Neural progenitor cell (in vitro differentiated cells): Measurements from ENCODE around the gene COL26A1.

Experiments used
- EZH2 ChIP-seq: fragments of 200-600 bp; sonication (generic); IDR thresholded peaks from 2 replicates; pipeline ENCODE4 v1.6.1; 2017; ENCODE audit warnings: antibody characterized with exemption, mild to moderate bottlenecking, moderate library complexity
- EZH2phosphoT487 ChIP-seq: fragments of 200-600 bp; sonication (generic); IDR thresholded peaks from 2 replicates; pipeline ENCODE4 v1.6.1; 2017; ENCODE audit warnings: antibody characterized with exemption
- TF ChIP-seq, protein P1 (sequence below): fragments of 200-600 bp; sonication (generic); IDR thresholded peaks from 2 replicates; pipeline ENCODE4 v1.5.1; 2017; ENCODE audit warnings: antibody characterized with exemption, mild to moderate bottlenecking

DNA sequence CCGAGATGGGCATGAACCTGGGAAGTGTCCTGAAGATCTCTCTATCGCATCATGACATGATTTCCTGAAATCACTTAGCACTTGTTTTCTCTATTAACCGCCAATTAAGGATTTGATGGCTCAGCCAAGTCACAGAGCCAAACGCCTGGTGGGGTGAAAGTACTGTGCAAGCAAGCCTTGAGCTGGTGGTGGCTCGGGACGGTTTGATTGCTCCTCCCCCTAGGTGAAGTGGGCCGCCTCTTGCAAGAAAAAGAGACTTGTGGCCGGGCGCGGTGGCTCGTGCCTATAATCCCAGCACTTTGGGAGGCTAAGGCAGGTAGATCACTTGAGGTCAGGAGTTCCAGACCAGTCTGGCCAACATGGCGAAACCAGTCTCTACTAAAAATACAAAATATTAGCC lies 50.3 kb downstream of the COL26A1 start:
- TF ChIP-seq, protein P1, sequence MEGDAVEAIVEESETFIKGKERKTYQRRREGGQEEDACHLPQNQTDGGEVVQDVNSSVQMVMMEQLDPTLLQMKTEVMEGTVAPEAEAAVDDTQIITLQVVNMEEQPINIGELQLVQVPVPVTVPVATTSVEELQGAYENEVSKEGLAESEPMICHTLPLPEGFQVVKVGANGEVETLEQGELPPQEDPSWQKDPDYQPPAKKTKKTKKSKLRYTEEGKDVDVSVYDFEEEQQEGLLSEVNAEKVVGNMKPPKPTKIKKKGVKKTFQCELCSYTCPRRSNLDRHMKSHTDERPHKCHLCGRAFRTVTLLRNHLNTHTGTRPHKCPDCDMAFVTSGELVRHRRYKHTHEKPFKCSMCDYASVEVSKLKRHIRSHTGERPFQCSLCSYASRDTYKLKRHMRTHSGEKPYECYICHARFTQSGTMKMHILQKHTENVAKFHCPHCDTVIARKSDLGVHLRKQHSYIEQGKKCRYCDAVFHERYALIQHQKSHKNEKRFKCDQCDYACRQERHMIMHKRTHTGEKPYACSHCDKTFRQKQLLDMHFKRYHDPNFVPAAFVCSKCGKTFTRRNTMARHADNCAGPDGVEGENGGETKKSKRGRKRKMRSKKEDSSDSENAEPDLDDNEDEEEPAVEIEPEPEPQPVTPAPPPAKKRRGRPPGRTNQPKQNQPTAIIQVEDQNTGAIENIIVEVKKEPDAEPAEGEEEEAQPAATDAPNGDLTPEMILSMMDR, result no peak
- TF ChIP-seq EZH2, result no peak
- no peak for TF ChIP-seq EZH2phosphoT487
